Gastrocnemius medialis (tissue), 4 donors: ENCODE measurements around the gene CYP19A1.

ENCODE experiments used
- POLR2A ChIP-seq, 2 donors: fragments of 450-650 bp; IDR thresholded peaks; one replicate each; pipeline ENCODE4 v1.6.1; 2017; ENCODE audit warnings: antibody characterized with exemption in 2 of 2, mild to moderate bottlenecking in 2 of 2, moderate library complexity in 2 of 2
- TF ChIP-seq, protein P1 (sequence below), 5 experiments: fragments of 450-650 bp in 3 of 5; fragments of 200-600 bp in 2 of 5; sonication (generic) in 2 of 5; IDR thresholded peaks in 4 of 5; conservative IDR thresholded peaks in 1 of 5; 1 replicate in 4 of 5; 2 replicates in 1 of 5; pipeline ENCODE4 v1.5.1; 2016 to 2019; ENCODE audit warnings: antibody characterized with exemption in 5 of 5, mild to moderate bottlenecking in 3 of 5, moderate library complexity in 3 of 5

GRCh38 chr15:51359981-51360380, 21.6 kb upstream of the CYP19A1 start:
- TF ChIP-seq, protein P1, sequence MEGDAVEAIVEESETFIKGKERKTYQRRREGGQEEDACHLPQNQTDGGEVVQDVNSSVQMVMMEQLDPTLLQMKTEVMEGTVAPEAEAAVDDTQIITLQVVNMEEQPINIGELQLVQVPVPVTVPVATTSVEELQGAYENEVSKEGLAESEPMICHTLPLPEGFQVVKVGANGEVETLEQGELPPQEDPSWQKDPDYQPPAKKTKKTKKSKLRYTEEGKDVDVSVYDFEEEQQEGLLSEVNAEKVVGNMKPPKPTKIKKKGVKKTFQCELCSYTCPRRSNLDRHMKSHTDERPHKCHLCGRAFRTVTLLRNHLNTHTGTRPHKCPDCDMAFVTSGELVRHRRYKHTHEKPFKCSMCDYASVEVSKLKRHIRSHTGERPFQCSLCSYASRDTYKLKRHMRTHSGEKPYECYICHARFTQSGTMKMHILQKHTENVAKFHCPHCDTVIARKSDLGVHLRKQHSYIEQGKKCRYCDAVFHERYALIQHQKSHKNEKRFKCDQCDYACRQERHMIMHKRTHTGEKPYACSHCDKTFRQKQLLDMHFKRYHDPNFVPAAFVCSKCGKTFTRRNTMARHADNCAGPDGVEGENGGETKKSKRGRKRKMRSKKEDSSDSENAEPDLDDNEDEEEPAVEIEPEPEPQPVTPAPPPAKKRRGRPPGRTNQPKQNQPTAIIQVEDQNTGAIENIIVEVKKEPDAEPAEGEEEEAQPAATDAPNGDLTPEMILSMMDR (IDR thresholded peaks at IDR 0.05 in 4 of 5, conservative IDR thresholded peaks at IDR 0.05 in 1 of 5): no peak
- no peak for TF ChIP-seq POLR2A (IDR thresholded peaks at IDR 0.05)
